Large intestine (tissue), 3 donors: Measurements from ENCODE around the gene OSM. TPM values are rescaled to one million over a fixed set of nuclear protein-coding genes. Genes with fewer than 3 reads are reported as not detected.

Source experiments
- DNase-seq, 2 donors: peaks; one replicate each; pipeline versions ENCODE4 v3.0.0 to v3.0.0-alpha.2; 2013
- H3K27ac ChIP-seq: one replicate; pipeline ENCODE4 v1.5.1; 2013; ENCODE audit warnings: low read length
- H3K27me3 ChIP-seq: 2 replicates; pipeline ENCODE4 v1.6.1; 2013; ENCODE audit warnings: low read length; ENCODE audit not compliant: control insufficient read depth, insufficient read depth
- H3K36me3 ChIP-seq: 2 replicates; pipeline ENCODE4 v1.6.1; 2013; ENCODE audit warnings: low read length; ENCODE audit not compliant: control insufficient read depth, insufficient read depth
- H3K4me1 ChIP-seq: one replicate; pipeline ENCODE4 v1.6.1; 2013; ENCODE audit warnings: low read length; ENCODE audit not compliant: control insufficient read depth, insufficient read depth
- H3K4me3 ChIP-seq: one replicate; pipeline ENCODE4 v1.5.1; 2013; ENCODE audit warnings: low read length
- H3K9me3 ChIP-seq: one replicate; pipeline ENCODE4 v1.6.1; 2013; ENCODE audit warnings: mild to moderate bottlenecking, low read depth, low read length, moderate library complexity; ENCODE audit not compliant: control insufficient read depth
- WGBS: methylation state at CpG from one replicate; pipeline ENCODE4 v1.1.5; 2013; ENCODE audit warnings: low lambda C conversion rate; ENCODE audit not compliant: insufficient coverage; 5-methylcytosine and 5-hydroxymethylcytosine counted together
- polyA plus RNA-seq: library from polyadenylated mRNA; unstranded; fragments of 120-200 nt; gene quantifications from one replicate; pipeline ENCODE4 v1.2.1, GENCODE V29; 2013

OSM gene
- polyA plus RNA-seq, 1 donor, result 0.52 TPM

DNA sequence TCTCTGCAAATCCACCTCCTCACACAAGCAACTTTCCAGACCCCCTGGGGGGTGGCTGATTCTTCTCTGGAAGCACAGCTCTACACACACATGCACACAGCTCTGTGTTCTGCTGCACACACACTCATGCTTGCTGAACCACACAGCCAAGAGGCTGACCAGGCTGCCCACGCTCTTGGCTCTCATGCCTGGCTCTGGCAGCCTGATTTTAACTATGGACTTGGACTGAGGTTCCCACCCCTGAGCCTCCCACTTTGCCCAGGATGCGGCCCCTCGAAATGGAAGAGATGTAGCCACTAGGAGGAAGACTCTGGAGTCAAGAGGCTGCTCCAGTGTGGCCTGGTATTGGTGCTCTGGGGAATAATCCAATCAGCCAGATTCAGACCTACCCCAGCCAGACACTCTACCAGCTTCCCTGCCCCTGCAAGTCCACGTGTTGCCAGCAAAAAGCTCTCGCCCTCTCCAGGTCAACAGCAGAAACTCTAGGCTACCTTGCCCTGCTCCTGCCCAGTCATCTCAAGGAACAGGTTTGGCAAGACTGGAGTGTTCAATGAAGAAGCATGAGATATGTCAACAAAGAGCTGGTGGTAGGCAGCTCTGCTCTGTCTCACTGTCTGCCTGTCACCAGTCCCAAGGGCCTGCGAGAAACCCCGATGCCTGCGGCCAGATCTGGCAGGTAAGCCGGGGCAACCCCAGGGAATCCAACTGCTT, 31.5 kb upstream of the OSM start:
- peak in 1 of 2 donors; percentile 47 for DNase-seq
- WGBS, result no CpG with 5 or more reads among the region's 9 CpGs
- Histone ChIP-seq H3K27me3 (no peaks in the 10 kb centered on the region), H3K27ac (no peak overlapping the region), H3K36me3 (peaks cover 84% of the 10 kb centered on the region), H3K9me3 (no peaks in the 10 kb centered on the region), H3K4me1 (peaks cover 16% of the 10 kb centered on the region), H3K4me3 (no peak overlapping the region)

DNA sequence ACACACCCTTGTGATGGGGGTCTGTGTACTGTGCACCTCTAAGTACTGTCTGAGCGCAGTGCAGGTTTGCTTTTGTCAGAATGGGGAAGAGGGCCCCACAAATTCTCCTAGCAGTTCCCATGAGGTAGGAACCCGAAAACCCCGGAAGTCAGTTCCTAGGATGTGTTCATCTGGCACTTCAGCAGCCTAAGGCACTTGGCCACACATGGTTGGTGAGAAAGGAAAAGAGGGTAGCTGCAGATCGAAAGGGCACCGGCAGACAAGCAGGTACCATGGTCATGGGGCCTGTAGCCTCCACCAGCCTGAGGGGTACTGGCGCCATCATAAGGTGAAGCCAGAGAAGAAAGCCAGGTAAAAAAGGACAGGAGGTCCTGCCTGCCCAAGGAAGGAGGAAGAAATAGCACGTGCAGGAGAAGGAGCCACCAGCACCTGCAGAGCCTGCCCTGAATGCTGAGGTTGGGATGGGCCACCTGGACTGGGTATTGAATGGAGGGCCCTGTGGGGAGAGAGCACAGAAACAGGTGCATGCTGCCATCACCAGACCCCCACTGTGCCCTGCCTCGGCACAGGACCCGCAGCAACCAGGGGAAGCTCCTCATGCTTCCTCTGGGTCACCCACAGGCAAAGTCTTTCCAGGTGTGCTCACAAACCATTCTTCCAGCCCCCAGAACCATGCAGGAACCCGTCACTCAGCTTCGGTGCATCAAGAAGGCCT, 30.8 kb upstream of the OSM start:
- H3K27ac ChIP-seq, result no peak overlapping the region
- H3K4me3 ChIP-seq, result no peak overlapping the region
- no peaks in the 10 kb centered on the region for H3K27me3 ChIP-seq
- H3K36me3 ChIP-seq, result peaks cover 87% of the 10 kb centered on the region
- H3K9me3 ChIP-seq, result no peaks in the 10 kb centered on the region
- no peak for DNase-seq
- peaks cover 15% of the 10 kb centered on the region for H3K4me1 ChIP-seq
- no CpG with 5 or more reads among the region's 11 CpGs for WGBS

DNA sequence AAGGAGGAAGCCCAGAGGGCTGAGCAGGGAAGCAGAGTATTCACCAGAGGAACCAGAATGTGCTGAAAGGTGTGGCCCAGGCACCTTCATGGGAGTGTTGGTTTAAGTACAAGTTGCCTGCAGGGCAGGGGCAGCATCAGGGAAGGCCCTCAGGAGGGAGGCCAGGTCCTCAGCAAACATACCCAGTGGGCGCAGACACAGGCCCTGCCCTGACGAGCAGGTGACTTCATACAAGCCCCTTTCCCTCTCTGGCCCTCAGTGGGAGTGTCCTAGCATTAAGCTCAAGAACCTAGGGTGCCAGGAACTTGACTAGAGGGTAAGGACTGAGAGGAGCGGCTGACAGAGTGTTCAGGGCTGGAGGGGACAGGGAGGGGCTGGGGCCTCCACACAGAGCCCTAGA, 30.2 kb upstream of the OSM start:
- Histone ChIP-seq H3K4me3 (no peak overlapping the region), H3K27me3 (no peaks in the 10 kb centered on the region), H3K36me3 (peaks cover 89% of the 10 kb centered on the region), H3K27ac (no peak overlapping the region), H3K9me3 (no peaks in the 10 kb centered on the region), H3K4me1 (peaks cover 10% of the 10 kb centered on the region)
- no peak for DNase-seq
- no CpG with 5 or more reads among the region's 3 CpGs for WGBS

DNA sequence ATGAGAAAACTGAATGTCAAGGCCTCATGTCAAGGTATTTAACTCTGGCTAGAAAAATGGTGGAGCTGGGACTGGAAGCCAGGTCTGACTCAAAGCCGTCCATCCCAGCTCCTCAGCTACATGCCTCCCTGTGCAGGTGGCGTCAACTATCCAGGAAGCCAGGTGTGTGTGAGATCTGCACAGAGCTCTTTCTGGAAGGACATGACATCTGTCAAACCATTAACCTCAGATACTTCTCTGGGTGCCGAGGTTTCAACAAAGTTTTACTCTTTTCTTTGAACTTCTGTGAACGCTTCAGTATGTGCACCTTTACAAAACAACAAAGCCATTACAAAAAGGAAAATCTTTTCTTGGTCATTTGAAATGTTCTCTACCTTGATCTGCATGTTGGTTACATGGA, 29.7 kb upstream of the OSM start:
- DNase-seq, result no peak
- H3K4me3 ChIP-seq, result no peak overlapping the region
- H3K9me3 ChIP-seq, result no peaks in the 10 kb centered on the region
- H3K36me3 ChIP-seq, result peaks cover 89% of the 10 kb centered on the region
- peaks cover 12% of the 10 kb centered on the region for H3K4me1 ChIP-seq
- no peak overlapping the region for H3K27ac ChIP-seq
- H3K27me3 ChIP-seq, result no peaks in the 10 kb centered on the region
- WGBS, result no CpG with 5 or more reads among the region's 4 CpGs

DNA sequence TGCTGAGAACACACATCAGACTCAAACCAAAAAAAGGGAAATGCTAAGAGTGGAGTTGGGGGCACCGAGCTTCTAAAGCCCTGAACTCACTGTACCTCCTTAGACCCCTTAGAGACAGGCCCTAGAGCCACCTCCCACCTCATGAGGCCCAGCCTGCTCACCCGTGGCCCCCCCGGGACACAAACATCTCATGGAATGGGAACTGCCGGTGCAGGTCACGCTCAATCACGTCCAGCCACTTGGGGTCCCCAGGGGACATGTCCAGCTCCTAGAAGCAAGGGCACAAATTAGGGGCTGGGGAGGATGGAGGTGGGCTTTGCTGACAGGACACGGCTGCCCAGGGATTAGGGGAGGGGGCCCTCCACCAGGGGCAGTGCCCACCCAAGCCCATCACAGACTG, 28.9 kb upstream of the OSM start:
- Histone ChIP-seq H3K36me3 (peaks cover 81% of the 10 kb centered on the region), H3K27me3 (no peaks in the 10 kb centered on the region), H3K9me3 (no peaks in the 10 kb centered on the region), H3K4me3 (no peak overlapping the region), H3K4me1 (peaks cover 19% of the 10 kb centered on the region), H3K27ac (no peak overlapping the region)
- no peak for DNase-seq
- no CpG with 5 or more reads among the region's 7 CpGs for WGBS

DNA sequence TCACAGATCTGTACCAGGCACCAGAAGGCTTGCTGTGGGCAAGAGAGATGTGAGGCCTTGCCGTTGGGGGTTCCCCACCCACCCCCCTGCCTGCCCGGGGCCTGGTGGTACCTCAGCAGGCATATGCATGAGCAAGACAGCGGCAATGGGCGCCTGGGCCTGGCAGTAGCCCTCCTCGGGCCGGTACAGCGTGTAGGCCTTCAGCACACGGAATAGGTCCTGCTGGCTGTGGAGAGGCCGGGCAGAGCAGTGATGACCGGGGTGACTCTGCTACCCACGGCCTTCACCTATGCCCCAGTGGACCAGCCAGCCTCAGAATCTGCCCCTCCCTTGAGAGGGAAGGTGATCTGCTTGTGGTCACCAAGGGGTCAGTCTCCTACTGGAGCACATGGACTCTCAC, 28.2 kb upstream of the OSM start:
- Histone ChIP-seq H3K36me3 (peaks cover 77% of the 10 kb centered on the region), H3K4me3 (no peak overlapping the region), H3K27me3 (no peaks in the 10 kb centered on the region), H3K4me1 (peaks cover 26% of the 10 kb centered on the region), H3K27ac (no peak overlapping the region), H3K9me3 (no peaks in the 10 kb centered on the region)
- WGBS, result no CpG with 5 or more reads among the region's 11 CpGs
- DNase-seq, result no peak

DNA sequence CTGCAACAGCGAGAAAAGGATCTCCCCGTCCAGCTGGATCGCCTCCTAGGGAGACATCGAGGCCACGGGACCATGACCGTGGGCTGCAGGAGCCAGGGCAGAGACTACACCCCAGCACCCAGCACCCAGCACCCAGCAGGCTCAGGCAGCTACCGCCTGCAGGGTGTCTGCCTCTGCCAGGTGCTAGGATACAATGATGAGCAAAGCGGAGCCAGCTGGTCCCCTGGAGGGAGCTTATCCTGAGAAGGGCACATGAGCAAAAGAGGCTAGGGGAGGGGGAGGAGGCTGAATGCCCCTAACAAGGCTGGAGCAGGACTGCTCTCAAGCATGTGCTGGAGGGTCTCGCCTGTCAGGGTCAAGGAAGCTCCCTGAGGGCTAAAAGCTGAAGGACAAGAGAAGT, 27.4 kb upstream of the OSM start:
- no peak for DNase-seq
- no peak overlapping the region for H3K4me3 ChIP-seq
- H3K36me3 ChIP-seq, result peaks cover 71% of the 10 kb centered on the region

DNA sequence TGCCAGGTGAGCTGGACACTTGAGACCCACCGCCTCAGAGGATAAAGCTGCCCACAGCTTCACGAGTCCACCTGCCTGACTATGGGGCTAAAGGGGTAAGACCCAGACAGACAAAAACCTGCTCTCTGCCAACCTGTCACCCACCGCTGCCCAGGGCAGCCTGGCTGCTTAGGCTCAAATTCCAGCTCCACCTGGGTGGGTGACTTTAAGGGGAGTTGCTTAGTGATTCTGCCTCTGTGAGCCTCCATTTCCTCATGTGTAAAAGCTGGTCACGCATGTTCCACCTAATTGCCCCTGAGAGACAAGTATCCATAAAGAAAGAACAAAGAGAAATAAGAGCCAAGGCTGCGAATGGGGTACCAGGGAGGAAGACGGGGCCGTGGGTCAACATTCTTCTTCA, 26.4 kb upstream of the OSM start:
- no peak overlapping the region for H3K4me3 ChIP-seq
- DNase-seq, result no peak
- WGBS, result 83% methylated on average over 1 of the region's 7 CpGs
- no peak overlapping the region for H3K27ac ChIP-seq
- H3K36me3 ChIP-seq, result peaks cover 61% of the 10 kb centered on the region
- H3K27me3 ChIP-seq, result no peaks in the 10 kb centered on the region
- H3K4me1 ChIP-seq, result peaks cover 27% of the 10 kb centered on the region
- no peaks in the 10 kb centered on the region for H3K9me3 ChIP-seq

More for the DNA sequence above, 27.4 kb upstream of the OSM start:
- Histone ChIP-seq H3K27me3 (no peaks in the 10 kb centered on the region), H3K4me1 (peaks cover 28% of the 10 kb centered on the region), H3K27ac (no peak overlapping the region), H3K9me3 (no peaks in the 10 kb centered on the region)
- WGBS, result no CpG with 5 or more reads among the region's 9 CpGs

DNA sequence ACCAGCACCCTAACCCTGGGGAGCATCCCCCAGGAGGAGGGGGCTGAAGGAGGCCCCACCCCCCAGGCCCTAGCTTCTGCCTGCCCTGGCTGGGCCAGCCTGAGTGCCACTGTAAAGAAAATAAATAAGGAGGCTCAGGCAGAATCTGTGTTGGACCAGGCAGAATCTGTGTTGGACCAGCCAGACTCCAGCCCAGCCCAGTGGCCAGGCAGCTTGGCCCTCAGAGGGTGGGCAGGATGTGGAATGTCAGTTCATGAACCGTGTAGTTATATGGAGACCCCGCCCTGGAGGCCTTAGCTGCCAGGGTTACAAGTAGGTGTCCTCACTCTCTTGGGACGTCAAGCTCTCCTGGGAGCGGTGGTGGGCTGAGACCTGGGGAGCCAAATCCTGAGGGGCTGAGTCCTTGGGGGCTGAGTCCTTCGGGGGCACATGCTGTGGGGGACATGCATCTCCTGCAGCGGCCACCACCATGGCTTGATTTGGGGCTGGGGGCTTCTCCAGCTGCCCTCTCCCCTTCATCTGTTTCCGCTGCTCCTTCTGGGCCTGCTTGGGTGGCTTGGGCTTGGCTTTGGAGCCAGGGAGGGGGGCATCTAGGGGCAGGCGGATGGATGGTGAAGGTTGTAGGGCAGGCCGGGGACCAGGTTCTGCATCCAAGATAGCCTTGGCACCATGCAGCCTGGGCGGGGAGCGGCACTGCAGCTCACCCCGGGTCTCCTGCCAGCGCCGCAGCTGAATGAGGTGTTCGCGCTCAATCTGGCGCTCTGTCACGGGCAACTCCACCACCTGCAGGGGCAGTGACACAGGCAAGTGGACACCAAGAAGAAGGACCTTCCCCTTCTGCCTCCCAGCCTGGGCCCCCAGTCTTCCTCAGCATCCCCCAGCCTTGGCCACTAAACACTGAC, 25.7 kb upstream of the OSM start:
- Histone ChIP-seq H3K27ac (no peak overlapping the region), H3K36me3 (peaks cover 53% of the 10 kb centered on the region), H3K27me3 (no peaks in the 10 kb centered on the region), H3K9me3 (no peaks in the 10 kb centered on the region), H3K4me3 (no peak overlapping the region), H3K4me1 (peaks cover 31% of the 10 kb centered on the region)
- no peak for DNase-seq
- no CpG with 5 or more reads among the region's 18 CpGs for WGBS
